ENCODE data around the gene LYZL1. TPM values are rescaled to one million over a fixed set of nuclear protein-coding genes. Genes with fewer than 3 reads are reported as not detected.
A peak's percentile ranks its signal among the peaks of the same experiment; 100 is the strongest.

LYZL1 gene
- total RNA-seq, 1 experiment from 2014 or later, result not detected

DNA sequence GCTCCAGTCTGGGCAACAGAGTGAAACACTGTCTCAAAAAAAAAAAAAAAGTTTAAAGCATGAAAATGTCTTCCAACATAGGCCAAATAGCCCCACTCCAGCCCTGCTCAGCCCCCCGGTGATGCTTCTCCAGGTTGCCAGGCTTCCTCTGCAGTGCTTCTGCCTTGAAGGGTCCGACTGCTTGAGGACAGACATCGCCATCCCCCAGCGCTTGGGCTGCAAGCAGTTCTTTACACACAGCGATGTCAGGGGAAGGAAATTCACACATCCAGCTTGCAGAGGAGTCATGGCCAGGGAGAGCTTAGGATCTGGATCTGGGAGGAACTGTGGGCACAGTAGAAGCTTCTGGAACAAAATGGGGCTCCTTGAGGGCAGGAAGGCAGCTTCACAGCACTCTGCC is 26.9 kb downstream of the LYZL1 start:
- POLR2A ChIA-PET (ENCODE audit: unreplicated experiment), result no interaction called here
- no peaks in the 10 kb centered on the region for H3K9me3 ChIP-seq (ENCODE audit: insufficient read depth, low read depth)
- no peaks in the 10 kb centered on the region for H3K36me3 ChIP-seq (ENCODE audit: low read depth)
- H3K4me2 ChIP-seq, result no peak overlapping the region
- no peak overlapping the region for H3K4me3 ChIP-seq
- H3F3A ChIP-seq (ENCODE audit: insufficient read depth, low read depth), result peaks cover 5% of the 10 kb centered on the region; the same call in 1 of the 2 replicates
- no peak overlapping the region for H2AFZ ChIP-seq
- H4K20me1 ChIP-seq (ENCODE audit: insufficient read depth), result no peaks in the 10 kb centered on the region
- H3K9me2 ChIP-seq (ENCODE audit: insufficient read depth), result no peaks in the 10 kb centered on the region
- CTCF ChIA-PET, result no interaction called here
- no peaks in the 10 kb centered on the region for H3K27me3 ChIP-seq (ENCODE audit: insufficient read depth, low read depth)
- no TSS peak for BruUV-seq (replicated peaks)
- no peak for DNase-seq
- peaks cover 28% of the 10 kb centered on the region for H3K4me1 ChIP-seq (replicated peaks; ENCODE audit: insufficient read depth)
- intact Hi-C loops (cut with micrococcal nuclease; ENCODE audit: unreplicated experiment), result no loop called here
- H3K27ac ChIP-seq, result no peak overlapping the region
- no peaks in the 10 kb centered on the region for H3K79me2 ChIP-seq (ENCODE audit: low read depth)
- TF ChIP-seq EZH2 (IDR thresholded peaks at IDR 0.05; ENCODE audit: low read depth), result no peak
- TF ChIP-seq, protein P1, sequence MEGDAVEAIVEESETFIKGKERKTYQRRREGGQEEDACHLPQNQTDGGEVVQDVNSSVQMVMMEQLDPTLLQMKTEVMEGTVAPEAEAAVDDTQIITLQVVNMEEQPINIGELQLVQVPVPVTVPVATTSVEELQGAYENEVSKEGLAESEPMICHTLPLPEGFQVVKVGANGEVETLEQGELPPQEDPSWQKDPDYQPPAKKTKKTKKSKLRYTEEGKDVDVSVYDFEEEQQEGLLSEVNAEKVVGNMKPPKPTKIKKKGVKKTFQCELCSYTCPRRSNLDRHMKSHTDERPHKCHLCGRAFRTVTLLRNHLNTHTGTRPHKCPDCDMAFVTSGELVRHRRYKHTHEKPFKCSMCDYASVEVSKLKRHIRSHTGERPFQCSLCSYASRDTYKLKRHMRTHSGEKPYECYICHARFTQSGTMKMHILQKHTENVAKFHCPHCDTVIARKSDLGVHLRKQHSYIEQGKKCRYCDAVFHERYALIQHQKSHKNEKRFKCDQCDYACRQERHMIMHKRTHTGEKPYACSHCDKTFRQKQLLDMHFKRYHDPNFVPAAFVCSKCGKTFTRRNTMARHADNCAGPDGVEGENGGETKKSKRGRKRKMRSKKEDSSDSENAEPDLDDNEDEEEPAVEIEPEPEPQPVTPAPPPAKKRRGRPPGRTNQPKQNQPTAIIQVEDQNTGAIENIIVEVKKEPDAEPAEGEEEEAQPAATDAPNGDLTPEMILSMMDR (conservative IDR thresholded peaks at IDR 0.05), result no peak

DNA sequence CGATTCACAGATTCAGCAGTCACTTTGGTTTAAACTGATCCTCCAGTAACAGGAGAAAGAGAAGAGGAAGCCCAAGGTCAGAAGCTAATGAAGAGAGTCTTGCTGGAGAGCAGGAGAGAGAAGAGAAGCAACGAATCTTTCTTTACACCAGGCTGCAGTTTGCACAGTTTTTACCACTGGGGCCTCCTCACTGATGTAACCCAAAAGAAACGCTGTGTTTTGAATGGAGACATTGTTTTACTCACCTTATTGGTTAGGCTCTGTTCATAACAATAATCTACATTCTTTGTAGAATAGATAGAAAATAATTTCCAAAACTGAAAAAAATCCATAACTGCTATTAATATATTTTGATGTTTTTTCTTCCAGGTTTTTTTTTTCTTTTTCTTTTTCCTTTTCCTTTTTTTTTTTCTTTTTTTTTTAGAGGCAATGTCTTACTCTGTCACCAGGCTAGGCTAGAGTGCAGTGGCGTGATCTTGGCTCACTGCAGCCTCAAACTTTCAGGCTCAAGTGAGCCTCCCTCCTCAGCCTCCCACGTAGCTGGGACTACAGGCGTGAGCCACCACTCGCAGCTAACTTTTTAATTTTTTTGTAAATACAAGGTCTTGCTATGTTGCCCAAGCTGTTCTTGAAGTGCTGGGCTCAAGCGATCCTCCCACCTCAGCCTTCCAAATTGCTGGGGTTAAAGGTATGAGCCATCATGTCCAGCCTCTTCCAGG is 27.6 kb downstream of the LYZL1 start:
- no peak overlapping the region for H2AFZ ChIP-seq
- intact Hi-C loops (cut with micrococcal nuclease; ENCODE audit: unreplicated experiment), result no loop called here
- CTCF ChIA-PET, result no interaction called here

DNA sequence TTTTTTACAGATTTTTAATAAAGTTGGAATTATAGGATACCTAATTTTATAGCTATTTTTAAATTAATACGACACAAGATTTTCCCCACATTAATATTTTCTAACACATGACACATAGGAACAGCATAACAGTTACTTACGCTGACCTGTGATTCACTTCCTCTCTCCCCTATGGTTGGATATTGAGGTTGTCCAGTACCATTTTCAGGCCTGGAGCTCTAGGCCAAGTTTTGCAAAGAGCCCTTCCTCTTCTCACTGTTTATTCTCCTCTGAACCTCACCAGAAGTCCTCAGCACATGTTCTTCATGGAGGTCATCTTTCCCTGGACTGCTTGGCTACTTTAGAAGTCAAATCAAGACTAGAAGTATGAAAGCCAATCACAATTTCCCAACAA is 28.2 kb downstream of the LYZL1 start:
- DNase-seq, result no peak
- Histone ChIP-seq H3K9me3 (ENCODE audit: insufficient read depth, low read depth) (no peaks in the 10 kb centered on the region), H3K36me3 (ENCODE audit: low read depth) (no peaks in the 10 kb centered on the region), H3K4me1 (replicated peaks; ENCODE audit: insufficient read depth) (peaks cover 33% of the 10 kb centered on the region), H3K27me3 (ENCODE audit: insufficient read depth, low read depth) (no peaks in the 10 kb centered on the region), H3K9me2 (ENCODE audit: insufficient read depth) (no peaks in the 10 kb centered on the region), H3K4me2 (peak overlapping the region; percentile 58; the same call in 1 of the 2 replicates), H4K20me1 (ENCODE audit: insufficient read depth) (no peaks in the 10 kb centered on the region), H3K4me3 (no peak overlapping the region), H3K27ac (no peak overlapping the region), H2AFZ (no peak overlapping the region), H3F3A (ENCODE audit: insufficient read depth, low read depth) (peaks cover 5% of the 10 kb centered on the region; the same call in 1 of the 2 replicates), H3K79me2 (ENCODE audit: low read depth) (no peaks in the 10 kb centered on the region)
- intact Hi-C loops (cut with micrococcal nuclease; ENCODE audit: unreplicated experiment), result no loop called here
- BruUV-seq (replicated peaks), result no TSS peak
- ChIA-PET CTCF (no interaction called here), POLR2A (ENCODE audit: unreplicated experiment) (interaction anchor here (0.6 kb wide), 1 partner anchor 38 kb away, joined by 3 read pairs; no protein-coding TSS in a partner anchor)
- TF ChIP-seq EZH2 (IDR thresholded peaks at IDR 0.05; ENCODE audit: low read depth), result no peak
- TF ChIP-seq, protein P1 (conservative IDR thresholded peaks at IDR 0.05), result no peak

More for the DNA sequence above, 27.6 kb downstream of the LYZL1 start:
- Histone ChIP-seq H3K4me1 (replicated peaks; ENCODE audit: insufficient read depth) (peaks cover 33% of the 10 kb centered on the region), H3F3A (ENCODE audit: insufficient read depth, low read depth) (peaks cover 5% of the 10 kb centered on the region; the same call in 1 of the 2 replicates), H3K27me3 (ENCODE audit: insufficient read depth, low read depth) (no peaks in the 10 kb centered on the region), H3K4me3 (no peak overlapping the region), H3K79me2 (ENCODE audit: low read depth) (no peaks in the 10 kb centered on the region), H3K9me3 (ENCODE audit: insufficient read depth, low read depth) (no peaks in the 10 kb centered on the region), H3K9me2 (ENCODE audit: insufficient read depth) (no peaks in the 10 kb centered on the region), H3K4me2 (no peak overlapping the region), H4K20me1 (ENCODE audit: insufficient read depth) (no peaks in the 10 kb centered on the region), H3K36me3 (ENCODE audit: low read depth) (no peaks in the 10 kb centered on the region), H3K27ac (no peak overlapping the region)
- POLR2A ChIA-PET (ENCODE audit: unreplicated experiment), result interaction anchor here (0.6 kb wide), 1 partner anchor 38 kb away, joined by 3 read pairs; no protein-coding TSS in a partner anchor
- no peak for DNase-seq
- BruUV-seq (replicated peaks), result no TSS peak
- TF ChIP-seq, protein P1 (conservative IDR thresholded peaks at IDR 0.05), result no peak
- TF ChIP-seq EZH2 (IDR thresholded peaks at IDR 0.05; ENCODE audit: low read depth), result no peak
